Endothelial cell of umbilical vein (primary cell): ENCODE data around the gene ANO4. TPM values are rescaled to one million over a fixed set of nuclear protein-coding genes. Genes with fewer than 3 reads are reported as not detected.

Source experiments
- BruUV-seq: library from RNA; stranded (reverse); fragments of 400-500 nt; replicated peaks from 2 replicates; lab custom pipeline; 2021; lab: Mats Ljungman, UMichigan
- CTCF ChIA-PET: fragments of 300-600, 350-600 bp; sonication (Branson Sonifier 250); formaldehyde crosslinking; loops from one replicate; lab custom pipeline; 2021; ENCODE audit warnings: antibody characterized with exemption, inconsistent platforms; lab: Charles Lee
- POLR2A ChIA-PET: fragments of 300-600, 350-600 bp; sonication (Branson Sonifier 250); formaldehyde crosslinking; loops from one replicate; lab custom pipeline; 2021; ENCODE audit warnings: antibody characterized with exemption, inconsistent platforms; lab: Charles Lee
- DNase-seq: peaks from one replicate; pipeline ENCODE4 v3.0.0-alpha.2; 2011; ENCODE audit warnings: low read depth, low spot score
- FAIRE-seq: peaks from 2 replicates; lab custom pipeline; 2011; peaks lifted over from hg19 to GRCh38; lab: Jason Lieb, UNC
- H2AFZ ChIP-seq: 2 replicates; pipeline ENCODE4 v1.6.0; 2012; ENCODE audit warnings: low read depth, low read length, control low read depth, inconsistent platforms
- H3K27ac ChIP-seq: 2 replicates; pipeline ENCODE4 v1.5.1; 2011; ENCODE audit warnings: low read depth, mild to moderate bottlenecking, control low read depth, low read length, moderate library complexity; ENCODE audit not compliant: insufficient read depth
- H3K27me3 ChIP-seq, 2 experiments: 2 replicates each; pipeline versions ENCODE4 v1.6.0 to v1.6.1; 2011; ENCODE audit warnings: low read length in 2 of 2, mixed read lengths in 1 of 2; ENCODE audit not compliant: control insufficient read depth in 2 of 2, insufficient read depth in 2 of 2
- H3K36me3 ChIP-seq, 2 experiments: 2 replicates in 1 of 2; 3 replicates in 1 of 2; pipeline ENCODE4 v1.5.1; 2011; ENCODE audit warnings: low read length in 2 of 2, mild to moderate bottlenecking in 1 of 2, moderate library complexity in 1 of 2; ENCODE audit not compliant: control insufficient read depth in 2 of 2, insufficient read depth in 2 of 2; ENCODE audit errors: extremely low read depth in 1 of 2
- H3K4me1 ChIP-seq: 3 replicates; pipeline ENCODE4 v1.5.1; 2011; ENCODE audit warnings: mild to moderate bottlenecking, low read length; ENCODE audit not compliant: control insufficient read depth, insufficient read depth; ENCODE audit errors: extremely low read depth
- H3K4me2 ChIP-seq: 2 replicates; pipeline ENCODE4 v1.6.1; 2011; ENCODE audit warnings: low read length, control low read depth, mixed read lengths; ENCODE audit not compliant: insufficient read depth
- H3K4me3 ChIP-seq, 3 experiments: fragments of 200-600 bp in 1 of 3; sonication (generic), shearing (Covaris generic) in 1 of 3; replicated peaks in 1 of 3; 2 replicates each; pipeline ENCODE4 v1.5.1; 2011 to 2016; ENCODE audit warnings: control low read depth in 3 of 3, low read length in 3 of 3, mild to moderate bottlenecking in 2 of 3, inconsistent platforms in 1 of 3, low read depth in 1 of 3, moderate library complexity in 1 of 3; ENCODE audit not compliant: insufficient read depth in 1 of 3
- H3K79me2 ChIP-seq: 2 replicates; pipeline ENCODE4 v1.6.0; 2012; ENCODE audit warnings: low read length, inconsistent platforms; ENCODE audit not compliant: control insufficient read depth, insufficient read depth
- H3K9ac ChIP-seq: replicated peaks from 2 replicates; pipeline ENCODE3; 2011; ENCODE audit warnings: low read length, control low read depth; ENCODE audit not compliant: insufficient read depth; ENCODE audit errors: extremely low read depth
- H3K9me1 ChIP-seq: replicated peaks from 3 replicates; pipeline ENCODE4 v1.6.0; 2011; ENCODE audit warnings: mild to moderate bottlenecking, low read length; ENCODE audit not compliant: control insufficient read depth, insufficient read depth; ENCODE audit errors: extremely low read depth
- H3K9me3 ChIP-seq: replicated peaks from 2 replicates; pipeline ENCODE4 v1.5.1; 2012; ENCODE audit warnings: low read length, inconsistent platforms; ENCODE audit not compliant: control insufficient read depth, insufficient read depth
- H4K20me1 ChIP-seq: replicated peaks from 2 replicates; pipeline ENCODE3; 2011; ENCODE audit warnings: mild to moderate bottlenecking, low read length; ENCODE audit not compliant: control insufficient read depth, insufficient read depth; ENCODE audit errors: extremely low read depth
- CTCF ChIP-seq, 2 donors: IDR thresholded peaks; 1 replicate in 1 of 2; 2 replicates in 1 of 2; pipeline ENCODE4 v1.5.1; 2011; ENCODE audit warnings: low read length in 2 of 2, mild to moderate bottlenecking in 2 of 2, moderate library complexity in 2 of 2, control low read depth in 1 of 2, inconsistent platforms in 1 of 2, low read depth in 1 of 2; ENCODE audit not compliant: insufficient read depth in 1 of 2; ENCODE audit errors: extremely low read depth in 1 of 2
- EZH2 ChIP-seq: IDR thresholded peaks from 2 replicates; pipeline ENCODE4 v1.6.1; 2012; ENCODE audit warnings: borderline replicate concordance, low read depth, mild to moderate bottlenecking, moderate library complexity, low read length, inconsistent platforms; ENCODE audit not compliant: severe bottlenecking
- FOS ChIP-seq: IDR thresholded peaks from 2 replicates; pipeline ENCODE4 v1.6.1; 2011; ENCODE audit warnings: mild to moderate bottlenecking, low read length, moderate library complexity, borderline replicate concordance; ENCODE audit not compliant: insufficient read depth
- GATA2 ChIP-seq: IDR thresholded peaks from 2 replicates; pipeline ENCODE4 v1.7.0; 2011; ENCODE audit warnings: low read depth, mild to moderate bottlenecking, moderate library complexity, mixed read lengths, low read length; ENCODE audit not compliant: insufficient read length, insufficient read depth
- JUN ChIP-seq: IDR thresholded peaks from 2 replicates; pipeline ENCODE4 v1.6.1; 2011; ENCODE audit warnings: borderline replicate concordance, low read depth; ENCODE audit not compliant: insufficient read length, insufficient read depth
- MYC ChIP-seq: IDR thresholded peaks from one replicate; pipeline ENCODE4 v1.6.1; 2011; ENCODE audit warnings: mild to moderate bottlenecking, low read depth, low read length
- POLR2A ChIP-seq: IDR thresholded peaks from 2 replicates; pipeline ENCODE4 v1.6.1; 2012; ENCODE audit warnings: low read depth, mild to moderate bottlenecking, control low read depth, low read length
- POLR2AphosphoS5 ChIP-seq: IDR thresholded peaks from 2 replicates; pipeline ENCODE4 v1.6.1; 2012; ENCODE audit warnings: low read depth, mild to moderate bottlenecking, control low read depth, low read length, moderate library complexity; ENCODE audit not compliant: insufficient read depth
- dilution Hi-C: fragments of 300-500 bp; cut with MboI; formaldehyde crosslinking; loops from one replicate; pipeline ENCODE4 v1.15.0; 2019; ENCODE audit warnings: low sequenced_read_pairs; ENCODE audit not compliant: extremely low pct_ligation_motif_present
- intact Hi-C: fragments of 100-400 bp; cut with micrococcal nuclease; formaldehyde crosslinking; loops from one replicate; pipeline ENCODE4 v1.10.0; 2022
- polyA plus RNA-seq, 4 experiments: library from polyadenylated mRNA; depleted of rRNA in 3 of 4; stranded (reverse) in 3 of 4; unstranded in 1 of 4; fragments of >200 nt; gene quantifications; 2 replicates each; pipeline versions ENCODE4 v1.2.1 to v1.2.3, GENCODE V29; 2011 to 2012; ENCODE audit warnings: missing spikeins in 1 of 4
- total RNA-seq: library from RNA; stranded (reverse); gene quantifications from 2 replicates; pipeline ENCODE4 v1.2.3, GENCODE V29; 2021
- TF ChIP-seq, protein P1 (sequence below): IDR thresholded peaks from 2 replicates; pipeline ENCODE4 v1.6.1; 2011; ENCODE audit not compliant: insufficient read depth, insufficient read length

ANO4 gene
- total and polyA plus RNA-seq, 2 donors (not counting 3 experiments of a cell fraction or from before 2014, with no cell fraction given), result 0.25 TPM; not detected in 1

DNA sequence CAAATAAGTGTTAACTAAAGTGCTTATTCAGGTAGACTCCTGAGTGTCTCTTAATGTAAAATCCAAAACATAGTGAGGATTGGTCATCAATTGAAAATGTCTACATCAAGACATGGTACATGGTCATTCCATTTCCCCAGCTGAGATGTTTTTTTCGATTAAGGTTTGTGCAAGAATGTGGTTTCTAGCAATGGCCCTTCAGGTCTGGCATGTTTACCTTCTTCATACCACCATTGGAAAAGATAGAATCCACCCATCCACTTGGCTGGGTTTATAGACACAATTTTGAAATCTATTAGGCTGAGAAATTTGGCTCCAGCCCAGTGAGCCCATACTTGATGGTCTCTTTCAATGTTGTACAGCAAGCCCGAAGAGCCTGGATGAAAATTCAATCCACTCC, 145.9 kb downstream of the ANO4 start:
- H3K9ac ChIP-seq, result no peak overlapping the region
- no peaks in the 10 kb centered on the region for H3K4me1 ChIP-seq
- no peak overlapping the region for H3K27ac ChIP-seq
- no peak overlapping the region for H2AFZ ChIP-seq
- BruUV-seq, result no TSS peak
- no peak overlapping the region for H3K4me3 ChIP-seq
- no peak overlapping the region for H3K4me2 ChIP-seq
- H3K27me3 ChIP-seq, result no peaks in the 10 kb centered on the region
- dilution Hi-C loops, result no loop called here
- TF ChIP-seq FOS (no peak), POLR2A (no peak), JUN (no peak), EZH2 (no peak), POLR2AphosphoS5 (no peak), CTCF (IDR thresholded peaks at IDR 0.05; ENCODE audit: extremely low read depth in 1 of 2, insufficient read depth in 1 of 2, low read depth in 1 of 2, low read length in 2 of 2) (no peak), GATA2 (no peak), MYC (no peak)
- TF ChIP-seq, protein P1, sequence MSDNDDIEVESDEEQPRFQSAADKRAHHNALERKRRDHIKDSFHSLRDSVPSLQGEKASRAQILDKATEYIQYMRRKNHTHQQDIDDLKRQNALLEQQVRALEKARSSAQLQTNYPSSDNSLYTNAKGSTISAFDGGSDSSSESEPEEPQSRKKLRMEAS, result no peak
- CTCF ChIA-PET, result no interaction called here
- DNase-seq (no peak), FAIRE-seq (no peak)
- intact Hi-C loops, result no loop called here
- H3K9me1 ChIP-seq, result no peaks in the 10 kb centered on the region
- no peaks in the 10 kb centered on the region for H3K9me3 ChIP-seq
- H4K20me1 ChIP-seq, result no peaks in the 10 kb centered on the region
- H3K79me2 ChIP-seq, result no peaks in the 10 kb centered on the region
- H3K36me3 ChIP-seq, result no peaks in the 10 kb centered on the region
- POLR2A ChIA-PET, result no interaction called here
